GM19238 (cell line): ENCODE results near the gene PXYLP1.

Source experiments
- DNase-seq: peaks from one replicate; pipeline ENCODE4 v3.0.0; 2011; ENCODE audit warnings: low spot score; ENCODE audit not compliant: insufficient read length

PXYLP1 gene

GRCh38 chr3:141248064-141248463 lies 16.4 kb downstream of the PXYLP1 start:
- DNase-seq, result no peak

DNA sequence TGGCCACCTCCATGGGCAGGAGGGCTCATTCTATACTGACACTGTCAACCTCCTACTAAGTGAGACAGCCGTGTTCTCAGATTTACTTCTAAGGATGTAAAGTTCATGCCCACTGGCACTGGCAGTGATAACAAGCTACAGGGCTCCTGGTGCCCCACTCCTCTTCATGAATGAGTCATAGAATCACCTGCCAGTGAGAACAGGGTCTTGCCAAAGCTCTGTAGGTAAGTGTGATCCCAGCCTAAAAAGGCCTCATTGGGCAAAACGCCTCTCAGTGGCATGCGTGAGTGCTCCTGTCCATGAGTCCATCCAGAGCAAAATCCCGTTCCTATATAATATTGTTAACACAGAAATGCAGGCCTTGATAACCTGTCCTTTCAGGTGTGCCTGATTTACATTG lies 17.4 kb downstream of the PXYLP1 start:
- no peak for DNase-seq

- no peak for DNase-seq
Measured at GRCh38 chr3:141250342-141250741, 18.7 kb downstream of the PXYLP1 start.

GRCh38 chr3:141250828-141251227 lies 19.2 kb downstream of the PXYLP1 start:
- no peak for DNase-seq

GRCh38 chr3:141253326-141253725 lies 21.7 kb downstream of the PXYLP1 start:
- no peak for DNase-seq

DNA sequence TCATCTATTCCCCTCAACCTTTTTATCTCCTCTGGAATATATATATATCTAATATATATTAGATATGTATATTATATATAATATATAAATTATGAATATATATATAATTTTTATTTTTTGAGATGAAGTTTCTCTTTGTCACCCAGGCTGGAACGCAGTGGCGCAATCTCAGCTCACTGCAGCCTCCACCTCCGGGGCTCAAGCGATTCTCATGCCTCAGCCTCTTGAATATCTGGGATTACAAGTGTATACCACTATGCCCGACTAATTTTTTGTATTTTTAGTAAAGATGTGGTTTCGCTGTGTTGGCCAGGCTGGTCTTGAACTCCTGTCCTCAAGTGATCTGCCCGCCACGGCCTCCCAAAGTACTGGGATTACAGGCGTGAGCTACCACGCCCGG lies 22.2 kb downstream of the PXYLP1 start:
- no peak for DNase-seq

GRCh38 chr3:141255137-141255845 lies 23.7 kb downstream of the PXYLP1 start:
- no peak for DNase-seq

- no peak for DNase-seq
Measured at GRCh38 chr3:141255846-141256261, 24.2 kb downstream of the PXYLP1 start.

DNA sequence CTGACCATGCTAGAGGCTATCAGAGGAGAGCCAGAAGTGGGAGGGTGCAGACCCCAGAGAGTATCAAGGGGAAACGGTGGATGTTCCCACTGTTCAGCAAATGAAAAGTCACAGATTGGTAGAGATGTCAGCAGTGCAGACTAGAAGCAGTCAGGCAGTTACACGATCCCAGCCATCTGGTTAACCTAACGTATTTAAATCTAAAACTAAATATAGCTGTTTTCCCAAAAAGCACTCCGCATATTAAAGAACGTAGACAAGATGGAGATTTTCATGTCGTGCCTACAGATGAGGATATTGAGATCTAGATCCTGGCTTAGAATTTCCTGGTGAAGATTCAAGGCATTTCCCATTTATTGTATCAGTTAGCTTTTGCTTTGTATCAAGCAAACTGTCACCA lies 25.2 kb downstream of the PXYLP1 start:
- DNase-seq, result no peak

- DNase-seq, result no peak
Measured at GRCh38 chr3:141257961-141258360, 26.3 kb downstream of the PXYLP1 start.

- DNase-seq, result no peak
Measured at GRCh38 chr3:141258973-141259372, 27.3 kb downstream of the PXYLP1 start.

GRCh38 chr3:141259821-141260629 lies 28.4 kb downstream of the PXYLP1 start:
- no peak for DNase-seq

DNA sequence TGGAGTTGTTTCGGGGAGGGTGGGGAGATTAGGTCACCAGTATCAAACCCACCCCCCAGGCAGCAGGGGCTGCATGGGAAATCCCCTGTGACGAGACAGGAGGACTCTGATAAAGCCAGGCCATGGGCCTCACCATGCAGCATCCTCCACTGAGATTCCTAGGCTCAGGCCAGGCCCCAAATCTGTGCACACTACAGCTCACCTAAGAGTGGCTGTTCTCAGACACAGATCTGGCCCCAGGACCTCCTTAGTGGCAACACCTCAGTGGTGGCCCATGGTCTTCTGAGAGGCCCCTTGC lies 29.0 kb downstream of the PXYLP1 start:
- DNase-seq, result no peak

DNA sequence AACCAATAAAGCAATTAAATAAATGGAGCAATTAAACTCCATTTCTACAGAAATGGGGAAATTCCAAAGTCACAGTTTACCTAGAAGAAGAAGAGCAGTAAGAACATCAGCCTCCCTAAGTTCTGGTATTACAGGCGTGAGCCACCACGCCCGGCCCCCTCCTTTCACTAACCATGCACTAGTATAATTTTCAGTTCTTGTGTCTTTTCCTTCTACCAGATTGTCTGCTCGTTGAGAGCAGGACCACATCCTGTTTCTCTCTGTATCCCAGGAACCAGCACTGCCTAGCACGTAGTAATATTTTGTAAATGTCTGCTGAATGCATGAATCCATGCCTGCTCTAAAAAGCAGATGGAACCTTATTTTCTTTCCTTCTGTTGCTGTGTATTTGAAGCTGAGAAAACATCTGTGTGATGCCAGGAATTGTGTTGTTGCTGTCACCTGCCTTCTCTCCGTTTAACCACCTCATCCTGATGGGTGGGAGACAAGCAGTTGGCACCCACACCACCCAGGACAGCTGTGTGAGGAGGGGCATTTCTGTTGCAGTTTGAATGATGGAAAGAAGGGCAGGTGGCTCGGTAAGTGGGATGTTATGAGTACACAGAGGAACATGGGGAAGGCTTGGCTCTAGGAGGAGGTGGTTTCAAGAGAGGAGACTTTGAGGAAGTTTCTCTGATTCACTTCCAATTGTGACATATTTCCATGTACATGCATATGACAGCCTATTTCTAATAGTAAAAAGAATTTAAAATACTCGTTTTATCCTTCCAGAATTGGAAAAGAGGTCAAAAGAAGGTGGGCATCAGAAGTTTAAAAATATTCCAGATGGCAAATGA lies 30.1 kb downstream of the PXYLP1 start:
- no peak for DNase-seq

- DNase-seq, result no peak
Measured at GRCh38 chr3:141262308-141262705, 30.7 kb downstream of the PXYLP1 start.

- DNase-seq, result no peak
Measured at GRCh38 chr3:141266186-141266585, 34.6 kb downstream of the PXYLP1 start.

DNA sequence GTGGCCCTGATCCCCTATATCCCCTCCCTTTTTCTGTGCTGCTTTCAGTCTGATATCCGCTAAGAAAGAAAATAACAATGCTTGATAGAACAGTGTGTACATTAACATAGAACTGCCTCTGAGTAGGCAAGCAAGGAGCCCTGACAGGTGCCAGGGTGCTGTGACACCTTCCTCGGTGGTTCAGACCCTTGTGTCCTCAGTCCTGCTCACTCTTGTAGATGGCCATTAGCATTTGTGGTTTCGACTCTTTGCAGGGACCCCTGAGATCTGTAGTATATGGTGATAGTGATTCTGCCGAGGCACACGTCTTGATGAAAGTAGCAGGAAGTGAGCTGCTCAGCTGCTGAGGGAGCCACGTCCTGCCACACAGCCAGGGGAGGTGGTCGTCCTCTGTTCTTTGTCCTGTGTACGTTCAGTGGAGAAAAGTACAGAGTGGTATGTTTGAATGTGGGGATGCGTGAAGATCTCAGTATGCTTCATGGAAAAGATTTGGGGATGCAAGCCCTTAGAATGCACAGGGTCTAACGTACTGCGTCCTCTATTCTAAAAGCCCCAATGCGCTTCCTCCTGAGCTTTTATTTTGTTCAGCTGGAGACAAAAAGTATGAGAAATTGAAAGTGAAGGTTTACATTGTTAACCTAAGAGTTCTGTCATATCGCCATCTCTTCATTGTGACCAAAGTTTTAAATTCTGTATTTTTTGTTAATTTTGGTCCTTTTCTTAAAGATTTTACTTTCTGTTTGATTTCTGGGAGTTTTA lies 35.4 kb downstream of the PXYLP1 start:
- peak; percentile 29 for DNase-seq

DNA sequence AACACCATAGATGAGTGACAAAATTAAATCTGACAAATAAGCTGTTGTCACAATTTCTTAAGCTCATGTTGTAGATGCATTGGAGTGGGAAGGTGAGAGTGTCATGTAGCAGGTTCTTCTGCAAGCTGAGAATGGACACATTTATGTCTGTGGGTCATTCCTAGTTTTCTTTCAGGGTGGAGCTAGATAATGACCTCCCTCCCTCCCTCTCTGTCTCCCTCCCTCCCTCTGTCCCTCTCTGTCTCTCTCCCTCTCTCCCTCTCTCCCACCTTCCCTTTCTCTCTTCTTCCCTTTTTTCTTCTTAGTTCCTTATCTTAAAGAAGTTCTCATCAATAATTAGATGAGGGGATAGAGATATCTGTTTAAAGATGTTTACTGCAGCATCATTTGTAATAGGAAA lies 36.0 kb downstream of the PXYLP1 start:
- no peak for DNase-seq

GRCh38 chr3:141268306-141268705 lies 36.7 kb downstream of the PXYLP1 start:
- DNase-seq, result no peak

DNA sequence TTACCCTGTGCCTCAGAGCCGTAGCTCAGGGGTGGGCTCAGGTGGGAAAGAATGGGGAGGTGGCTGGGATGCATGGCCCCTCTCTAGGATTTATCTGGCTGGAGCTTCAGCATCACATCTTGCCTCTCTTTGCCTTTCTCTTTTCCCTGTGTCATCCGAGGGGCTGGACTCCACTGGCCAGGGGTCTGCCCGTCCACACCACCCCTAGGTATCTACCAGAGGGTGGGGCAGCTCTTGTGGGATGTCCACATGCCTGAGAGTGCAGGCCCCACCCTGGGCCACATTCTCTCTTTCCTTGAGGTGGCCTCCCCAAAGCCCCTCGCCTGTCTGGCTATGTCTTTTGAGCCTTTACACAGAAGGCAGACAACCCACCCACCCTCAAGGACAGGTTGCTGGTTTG lies 37.2 kb downstream of the PXYLP1 start:
- DNase-seq, result no peak

- no peak for DNase-seq
Measured at GRCh38 chr3:141269961-141270360, 38.3 kb downstream of the PXYLP1 start.
